Frontal cortex (tissue), 4 donors: Measurements from ENCODE around the gene CLINT1. TPM values are rescaled to one million over a fixed set of nuclear protein-coding genes. Genes with fewer than 3 reads are reported as not detected.
A peak's percentile ranks its signal among the peaks of the same experiment; 100 is the strongest.
"Not testable (repeated sequence)": the region's sequence is repeated elsewhere in the genome, so short reads cannot be mapped to it uniquely, and the experiment has no call there.

Experiments used
- DNase-seq, 2 donors: peaks; one replicate each; pipeline ENCODE4 v3.0.0; 2012; ENCODE audit warnings: low spot score in 2 of 2
- FAIRE-seq: peaks from 2 replicates; lab custom pipeline; 2012; peaks lifted over from hg19 to GRCh38; lab: Jason Lieb, UNC
- total RNA-seq: library from RNA; depleted of rRNA; stranded (reverse); fragments of >200 nt; gene quantifications from one replicate; pipeline ENCODE4 v1.2.3, GENCODE V29; 2014
- donor health status: control.
- donor health status: control.
- donor health status: control.

Gene CLINT1
- total RNA-seq: 56.3 TPM

GRCh38 chr5:157858527-157859226 lies at the start of gene CLINT1:
Gene CLINT1, minus strand, starts transcription at chr5:157859145. Its CDS starts 175 bp downstream, at chr5:157858970.
- FAIRE-seq: no peak
- DNase-seq: peak; percentile 85 to 88

GRCh38 chr5:157908459-157908858 lies 49.5 kb upstream of the CLINT1 start:
- DNase-seq (no peak), FAIRE-seq (no peak)

- DNase-seq (no peak), FAIRE-seq (no peak)
These were observed 48.5 kb upstream of the CLINT1 start for GRCh38 chr5:157907479-157907878.

- DNase-seq (no peak), FAIRE-seq (no peak)
These were observed 44.1 kb upstream of the CLINT1 start for GRCh38 chr5:157903117-157903450.

- FAIRE-seq: no peak
- DNase-seq: no peak
These were observed 43.6 kb upstream of the CLINT1 start for GRCh38 chr5:157902449-157903116.

- no peak for DNase-seq
- no peak for FAIRE-seq
These were observed 41.7 kb upstream of the CLINT1 start for GRCh38 chr5:157900644-157901043.

GRCh38 chr5:157893611-157894010 lies 34.7 kb upstream of the CLINT1 start:
- FAIRE-seq: no peak
- DNase-seq: no peak

- FAIRE-seq (no peak), DNase-seq (no peak)
These were observed 34.0 kb upstream of the CLINT1 start for GRCh38 chr5:157892974-157893373.

- FAIRE-seq: no peak
- DNase-seq: no peak
These were observed 32.1 kb upstream of the CLINT1 start for GRCh38 chr5:157890836-157891597.

- no peak for FAIRE-seq
- DNase-seq: no peak
These were observed 30.0 kb upstream of the CLINT1 start for GRCh38 chr5:157888814-157889532.

GRCh38 chr5:157886796-157887380 lies 27.9 kb upstream of the CLINT1 start:
- no peak for FAIRE-seq
- DNase-seq: no peak

- not testable (repeated sequence) for DNase-seq, FAIRE-seq
These were observed 26.1 kb upstream of the CLINT1 start for GRCh38 chr5:157885051-157885450.

GRCh38 chr5:157881498-157881897 lies 22.6 kb upstream of the CLINT1 start:
- not testable (repeated sequence) for FAIRE-seq, DNase-seq

- DNase-seq: no peak
- FAIRE-seq: no peak
These were observed 18.9 kb upstream of the CLINT1 start for GRCh38 chr5:157877821-157878220.

GRCh38 chr5:157874861-157875260 lies 15.9 kb upstream of the CLINT1 start:
- FAIRE-seq: no peak
- DNase-seq: no peak

- FAIRE-seq (no peak), DNase-seq (no peak)
These were observed 12.2 kb upstream of the CLINT1 start for GRCh38 chr5:157870837-157871834.

GRCh38 chr5:157867751-157868387 lies 8.9 kb upstream of the CLINT1 start:
- DNase-seq (no peak), FAIRE-seq (no peak)

- FAIRE-seq (no peak), DNase-seq (no peak)
These were observed 7.6 kb upstream of the CLINT1 start for GRCh38 chr5:157866536-157866935.
